AG04449 (cell line): ENCODE data around the gene ADAMTSL2.

Experiments used
- CTCF ChIA-PET: fragments of 350-600 bp; formaldehyde crosslinking; extraction: SDS; loops from one replicate; lab custom pipeline; 2021; ENCODE audit warnings: antibody characterized with exemption; lab: Yijun Ruan, JAX
- POLR2A ChIA-PET: fragments of 400-600, 350-600 bp; formaldehyde crosslinking; extraction: SDS; loops from one replicate; lab custom pipeline; 2020; ENCODE audit warnings: antibody characterized with exemption, inconsistent platforms; lab: Yijun Ruan, JAX
- DNase-seq: peaks from one replicate; pipeline ENCODE4 v3.0.0-alpha.2; 2010; ENCODE audit warnings: low read depth, low spot score
- H3K4me3 ChIP-seq: 2 replicates; pipeline ENCODE4 v1.5.1; 2011; ENCODE audit warnings: low read depth, mild to moderate bottlenecking, control low read depth, low read length
- TF ChIP-seq, protein P1 (sequence below): IDR thresholded peaks from one replicate; pipeline ENCODE4 v1.5.1; 2011; ENCODE audit warnings: mild to moderate bottlenecking, moderate library complexity, low read length, control low read depth, inconsistent platforms; ENCODE audit not compliant: insufficient read depth; ENCODE audit errors: missing control alignments

Gene ADAMTSL2

DNA sequence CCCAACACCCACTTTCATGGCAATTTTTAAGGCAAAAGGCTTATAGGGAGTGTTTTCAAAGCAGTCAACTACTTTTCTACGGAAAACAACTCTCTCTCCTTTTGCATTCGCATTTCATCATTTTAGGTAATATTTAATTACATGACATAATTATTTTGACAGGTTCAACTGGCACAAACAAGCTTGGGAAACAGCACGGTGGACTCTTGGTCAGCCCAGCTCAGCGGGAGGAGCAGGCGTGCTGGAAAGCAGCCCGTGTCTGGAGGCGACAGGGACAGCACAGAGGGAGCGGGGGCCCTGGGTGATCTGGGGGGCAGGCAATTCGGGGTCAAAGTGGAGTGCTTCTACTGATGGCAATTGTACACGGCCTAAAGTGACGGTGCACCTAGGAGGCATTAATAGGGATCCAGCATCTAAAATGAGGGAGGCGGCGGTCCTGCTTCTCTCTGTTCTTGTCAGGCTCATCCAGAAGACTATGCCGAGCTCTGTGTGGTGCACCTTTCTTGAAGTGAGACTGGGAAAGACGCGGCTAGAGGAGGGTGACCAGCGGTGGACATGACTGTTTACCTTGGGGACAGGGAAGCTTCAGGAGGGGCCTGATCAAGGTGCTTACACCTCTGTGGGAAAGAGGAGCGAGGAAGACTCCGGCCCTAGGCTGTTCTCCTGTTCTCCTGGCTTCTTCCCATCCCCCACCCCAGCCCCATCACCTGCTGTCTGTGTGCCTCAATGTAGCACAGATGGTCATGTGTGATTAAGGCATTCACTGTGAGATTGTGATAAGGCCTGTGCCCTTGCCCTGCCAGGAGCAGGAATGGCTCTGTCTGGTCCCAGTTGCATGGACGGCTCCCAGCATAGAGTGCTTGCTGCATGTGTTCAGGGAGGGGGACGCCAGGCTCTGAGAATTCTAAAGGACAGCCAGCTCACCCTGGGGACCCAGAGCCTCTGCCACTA, 13.1 kb upstream of the ADAMTSL2 start:
- no peak overlapping the region for H3K4me3 ChIP-seq
- CTCF ChIA-PET: no interaction called here
- TF ChIP-seq, protein P1, sequence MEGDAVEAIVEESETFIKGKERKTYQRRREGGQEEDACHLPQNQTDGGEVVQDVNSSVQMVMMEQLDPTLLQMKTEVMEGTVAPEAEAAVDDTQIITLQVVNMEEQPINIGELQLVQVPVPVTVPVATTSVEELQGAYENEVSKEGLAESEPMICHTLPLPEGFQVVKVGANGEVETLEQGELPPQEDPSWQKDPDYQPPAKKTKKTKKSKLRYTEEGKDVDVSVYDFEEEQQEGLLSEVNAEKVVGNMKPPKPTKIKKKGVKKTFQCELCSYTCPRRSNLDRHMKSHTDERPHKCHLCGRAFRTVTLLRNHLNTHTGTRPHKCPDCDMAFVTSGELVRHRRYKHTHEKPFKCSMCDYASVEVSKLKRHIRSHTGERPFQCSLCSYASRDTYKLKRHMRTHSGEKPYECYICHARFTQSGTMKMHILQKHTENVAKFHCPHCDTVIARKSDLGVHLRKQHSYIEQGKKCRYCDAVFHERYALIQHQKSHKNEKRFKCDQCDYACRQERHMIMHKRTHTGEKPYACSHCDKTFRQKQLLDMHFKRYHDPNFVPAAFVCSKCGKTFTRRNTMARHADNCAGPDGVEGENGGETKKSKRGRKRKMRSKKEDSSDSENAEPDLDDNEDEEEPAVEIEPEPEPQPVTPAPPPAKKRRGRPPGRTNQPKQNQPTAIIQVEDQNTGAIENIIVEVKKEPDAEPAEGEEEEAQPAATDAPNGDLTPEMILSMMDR: no peak
- DNase-seq: no peak
- POLR2A ChIA-PET: no interaction called here

DNA sequence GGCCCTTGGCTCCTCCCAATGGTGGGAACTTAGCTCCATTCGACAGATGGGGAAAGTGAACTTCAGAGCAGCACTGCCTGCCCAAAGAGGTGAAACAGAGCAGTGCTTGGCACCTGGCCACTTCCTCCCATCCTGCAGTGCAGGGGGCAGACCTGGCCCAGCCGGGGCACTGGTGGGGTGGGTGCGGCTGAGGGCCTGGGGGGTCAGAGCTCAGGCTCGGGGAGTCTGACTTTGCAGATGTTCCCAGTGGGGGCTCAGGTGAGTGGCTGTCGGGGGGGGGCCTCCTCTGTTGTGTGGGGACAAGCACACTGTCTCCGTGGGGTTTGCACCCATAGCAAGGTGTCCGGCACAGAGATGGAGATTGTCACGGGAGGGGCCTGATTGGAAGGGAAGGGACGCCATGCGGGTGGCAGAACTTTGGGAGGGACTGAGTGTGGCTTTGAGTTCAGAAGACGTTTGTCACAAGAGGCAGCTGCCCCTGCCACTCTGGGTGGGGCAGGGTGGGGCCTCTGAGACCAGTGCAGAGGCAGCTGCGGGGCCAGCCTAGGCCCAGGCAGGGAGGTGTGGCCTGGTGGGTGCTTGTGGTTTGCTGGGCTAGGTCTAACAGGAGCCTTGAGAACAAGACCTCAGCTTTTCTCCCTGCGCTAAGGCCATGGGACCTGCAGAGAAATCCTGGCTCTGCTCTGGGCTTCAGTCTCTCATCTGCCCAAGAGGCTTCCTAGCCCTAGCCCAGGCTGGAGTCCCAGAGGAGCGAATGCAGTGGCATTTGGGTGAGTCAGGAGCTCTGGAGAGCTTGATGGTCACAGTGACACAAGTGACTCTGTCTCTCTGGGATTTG, 12.2 kb upstream of the ADAMTSL2 start:
- ChIA-PET CTCF (no interaction called here), POLR2A (no interaction called here)
- DNase-seq: no peak
- TF ChIP-seq, protein P1: no peak
- H3K4me3 ChIP-seq: no peak overlapping the region

DNA sequence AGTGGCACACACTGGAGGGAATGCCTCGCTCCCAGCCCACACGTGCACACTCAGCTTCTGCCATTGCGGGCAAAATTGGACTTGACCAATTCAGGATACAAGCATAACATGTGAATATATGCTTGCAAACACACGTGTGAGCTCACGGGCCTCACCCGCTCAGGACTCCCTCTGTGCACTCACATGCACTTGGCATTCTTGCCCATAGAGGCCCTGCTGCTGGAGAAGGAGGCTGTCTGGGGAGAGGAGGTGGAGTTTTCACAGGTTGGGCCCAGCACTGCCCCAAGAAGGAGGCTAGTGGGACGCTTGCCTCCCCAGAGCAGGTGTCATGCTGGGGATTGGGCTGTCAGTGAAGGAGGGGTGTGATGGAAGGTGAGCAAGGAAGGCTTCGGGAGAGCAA, 11.4 kb upstream of the ADAMTSL2 start:
- no peak overlapping the region for H3K4me3 ChIP-seq
- DNase-seq: no peak
- ChIA-PET CTCF (no interaction called here), POLR2A (no interaction called here)
- TF ChIP-seq, protein P1: no peak

DNA sequence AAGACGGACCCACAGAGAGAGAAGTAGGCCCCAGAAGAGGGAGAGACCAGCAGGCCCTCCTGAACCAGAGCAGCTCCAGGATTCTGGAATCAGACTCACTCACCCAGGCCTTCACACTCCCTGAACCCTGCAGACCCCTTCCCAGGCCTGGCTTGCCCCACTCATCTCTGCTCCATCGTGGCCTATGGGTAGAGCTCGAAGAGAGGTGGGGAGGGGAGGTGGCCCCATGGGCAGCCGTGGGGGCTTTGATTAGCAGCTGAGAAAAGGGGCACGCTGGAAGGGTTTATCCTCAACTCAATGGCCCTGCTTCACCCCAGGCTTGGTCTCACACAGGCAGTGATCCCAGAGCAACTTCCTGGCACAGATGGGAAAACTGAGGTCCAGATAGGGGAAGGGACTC, 10.4 kb upstream of the ADAMTSL2 start:
- POLR2A ChIA-PET: no interaction called here
- CTCF ChIA-PET: no interaction called here
- TF ChIP-seq, protein P1: no peak
- DNase-seq: no peak
- no peak overlapping the region for H3K4me3 ChIP-seq

DNA sequence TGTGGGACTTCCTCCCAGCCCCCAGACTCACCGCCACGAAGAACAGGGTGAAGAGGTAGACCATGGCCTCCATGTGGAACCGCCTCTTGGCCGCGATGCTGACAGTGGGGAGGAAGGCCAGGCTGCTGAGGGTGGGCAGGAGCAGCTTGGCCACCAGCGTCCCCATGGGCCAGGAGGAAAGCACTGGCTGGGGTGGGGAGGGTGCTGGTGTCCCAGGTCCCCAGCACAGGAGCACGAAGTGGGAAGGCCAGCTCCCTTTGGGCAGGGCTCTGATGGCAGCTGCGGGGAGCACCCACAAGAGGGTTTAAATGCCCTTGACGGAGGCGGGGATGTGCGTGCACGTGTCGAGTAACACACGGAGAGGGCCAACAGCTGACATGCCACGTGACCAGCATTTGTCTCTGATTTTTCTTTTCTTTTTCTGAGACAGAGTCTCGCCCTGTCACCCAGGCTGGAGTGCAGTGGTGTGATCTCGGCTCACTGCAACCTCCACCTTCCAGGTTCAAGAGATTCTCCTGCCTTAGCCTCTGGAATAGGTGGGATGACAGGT, 9.8 kb upstream of the ADAMTSL2 start, which contains the start of gene MYMK:
Gene MYMK, minus strand, starts transcription at position 281 of the 550 bp plus-strand sequence. Its CDS starts 115 bp downstream, at position 166.
- POLR2A ChIA-PET: no interaction called here
- CTCF ChIA-PET: no interaction called here
- H3K4me3 ChIP-seq: no peak within 1 kb of the TSS
- TF ChIP-seq, protein P1: no peak
- DNase-seq: no peak
